COLO668 (cell line): ENCODE measurements around the gene HOXA2.

Experiments
- DNase-seq: peaks from one replicate; lab custom pipeline; 2025; ENCODE audit not compliant: unreplicated experiment; lab: John Stamatoyannopoulos, UW

Gene HOXA2

GRCh38 chr7:27102581-27103442 lies at the start of gene HOXA2:
Gene HOXA2, minus strand, starts transcription at chr7:27102683. Its CDS starts 183 bp downstream, at chr7:27102500.
- DNase-seq: no peak

GRCh38 chr7:27151341-27151930 lies 49.0 kb upstream of the HOXA2 start:
- DNase-seq: no peak

GRCh38 chr7:27150568-27151340 lies 48.3 kb upstream of the HOXA2 start:
- DNase-seq: peak; percentile 95

- no peak for DNase-seq
Observed at GRCh38 chr7:27149842-27150567, 47.5 kb upstream of the HOXA2 start.

- DNase-seq: no peak
Observed at GRCh38 chr7:27148756-27149641, 46.5 kb upstream of the HOXA2 start.

GRCh38 chr7:27148031-27148755 lies 45.7 kb upstream of the HOXA2 start:
- DNase-seq: no peak

- peak; percentile 82 for DNase-seq
Observed at GRCh38 chr7:27147199-27148030, 44.9 kb upstream of the HOXA2 start, which contains the start of gene HOXA6. Gene HOXA6, minus strand, starts transcription at chr7:27147774. Its CDS starts 25 bp downstream, at chr7:27147749.

GRCh38 chr7:27146491-27147198 lies 44.2 kb upstream of the HOXA2 start:
- no peak for DNase-seq

- no peak for DNase-seq
Observed at GRCh38 chr7:27145914-27146412, 43.5 kb upstream of the HOXA2 start.

GRCh38 chr7:27145165-27145913 lies 42.9 kb upstream of the HOXA2 start:
- DNase-seq: no peak

- no peak for DNase-seq
Observed at GRCh38 chr7:27144781-27145164, 42.3 kb upstream of the HOXA2 start.

GRCh38 chr7:27143950-27144780 lies 41.7 kb upstream of the HOXA2 start:
- DNase-seq: no peak

GRCh38 chr7:27143023-27143949 lies 40.8 kb upstream of the HOXA2 start, which contains the start of gene HOXA5:
Gene HOXA5, minus strand, starts transcription at chr7:27143681. Its CDS starts 74 bp downstream, at chr7:27143607.
- peak; percentile 72 for DNase-seq

GRCh38 chr7:27142580-27143022 lies 40.1 kb upstream of the HOXA2 start:
- no peak for DNase-seq
